ENCODE measurements around the gene UNC79. TPM values are rescaled to one million over a fixed set of nuclear protein-coding genes. Genes with fewer than 3 reads are reported as not detected.

UNC79 gene
- total and polyA plus RNA-seq, 10 of the 15 experiments (the other 5 are each of a cell fraction or from before 2014, with no cell fraction given): 0.04 to 0.29 (median 0.14) TPM

DNA sequence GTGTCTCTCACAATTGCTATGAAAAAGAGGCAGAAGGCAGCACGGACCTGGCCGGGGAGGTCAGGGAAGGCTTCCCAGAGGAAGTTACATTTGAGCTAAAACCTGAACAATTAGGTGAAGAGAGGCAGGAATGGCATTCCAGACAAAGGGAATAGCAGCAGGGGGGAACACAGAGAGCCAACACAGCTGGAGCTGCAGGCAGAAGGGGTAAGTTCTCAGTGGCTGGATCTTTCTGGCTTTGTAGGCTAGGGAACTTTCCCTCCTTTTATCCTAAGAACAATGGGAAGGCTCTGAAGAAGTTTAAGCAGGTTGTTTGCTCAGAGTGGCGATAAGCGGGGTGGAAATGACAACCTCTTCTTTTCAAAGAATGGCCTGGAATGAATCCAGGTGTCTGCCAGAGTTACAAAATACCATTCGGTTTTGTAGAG lies 257.5 kb downstream of the UNC79 start:
- BruUV-seq (replicated peaks): no TSS peak
- SMC1A ChIA-PET (ENCODE audit: uncharacterized antibody, unreplicated experiment): no interaction called here
- no peak for ATAC-seq
- no peak overlapping the region for H3K9ac ChIP-seq (ENCODE audit: control insufficient read depth, insufficient read depth, low read length)
- H3K4me1 ChIP-seq (ENCODE audit: control insufficient read depth, insufficient read depth, low read length): no peaks in the 10 kb centered on the region
- no peaks in the 10 kb centered on the region for H3K79me2 ChIP-seq (ENCODE audit: control insufficient read depth, insufficient read depth, low read length)
- POLR2A ChIA-PET: no interaction called here
- CTCF ChIA-PET: interaction anchor here (1.1 kb wide), 2 partner anchors 201 to 448 kb away, joined by 3 to 4 read pairs; no protein-coding TSS in a partner anchor
- H3K27ac ChIP-seq (ENCODE audit: control insufficient read depth, insufficient read depth): no peak overlapping the region
- H3K27me3 ChIP-seq (replicated peaks in 1 of 2; ENCODE audit: control insufficient read depth in 2 of 2, insufficient read depth in 2 of 2, low read length in 1 of 2): no peaks in the 10 kb centered on the region; a peak in 1 of 4 replicates
- H3K4me2 ChIP-seq (ENCODE audit: control insufficient read depth, insufficient read depth): no peak overlapping the region
- H2AFZ ChIP-seq (ENCODE audit: control insufficient read depth, low read depth, low read length): no peak overlapping the region
- WGBS (ENCODE audit: insufficient coverage, insufficient replicate concordance, low lambda C conversion rate, missing lambda C conversion rate): 9% methylated on average over 5 of the region's 5 CpGs
- no peaks in the 10 kb centered on the region for H4K20me1 ChIP-seq (ENCODE audit: control insufficient read depth, insufficient read depth)
- no peak for TF ChIP-seq NR2F1 (conservative IDR thresholded peaks at IDR 0.05)
- TF ChIP-seq BMI1 (IDR thresholded peaks at IDR 0.05; ENCODE audit: borderline replicate concordance): no peak
- no peak for TF ChIP-seq YBX1 (IDR thresholded peaks at IDR 0.05)
- no peak for TF ChIP-seq POLR2A (IDR thresholded peaks at IDR 0.05; ENCODE audit: low read depth, low read length)
- no peak for TF ChIP-seq CBX5 (IDR thresholded peaks at IDR 0.05; ENCODE audit: low read depth)
- no peak for TF ChIP-seq HDAC2 (IDR thresholded peaks at IDR 0.05)
- no peak for TF ChIP-seq EGR1 (IDR thresholded peaks at IDR 0.05; ENCODE audit: borderline replicate concordance in 1 of 2, low read depth in 2 of 2, low read length in 2 of 2)
- TF ChIP-seq, protein P1, sequence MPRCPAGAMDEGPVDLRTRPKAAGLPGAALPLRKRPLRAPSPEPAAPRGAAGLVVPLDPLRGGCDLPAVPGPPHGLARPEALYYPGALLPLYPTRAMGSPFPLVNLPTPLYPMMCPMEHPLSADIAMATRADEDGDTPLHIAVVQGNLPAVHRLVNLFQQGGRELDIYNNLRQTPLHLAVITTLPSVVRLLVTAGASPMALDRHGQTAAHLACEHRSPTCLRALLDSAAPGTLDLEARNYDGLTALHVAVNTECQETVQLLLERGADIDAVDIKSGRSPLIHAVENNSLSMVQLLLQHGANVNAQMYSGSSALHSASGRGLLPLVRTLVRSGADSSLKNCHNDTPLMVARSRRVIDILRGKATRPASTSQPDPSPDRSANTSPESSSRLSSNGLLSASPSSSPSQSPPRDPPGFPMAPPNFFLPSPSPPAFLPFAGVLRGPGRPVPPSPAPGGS (IDR thresholded peaks at IDR 0.05; ENCODE audit: borderline replicate concordance, insufficient read depth, low read depth, low read length, poor library complexity, severe bottlenecking): no peak
- no peak for TF ChIP-seq POU2F2 (IDR thresholded peaks at IDR 0.05; ENCODE audit: borderline replicate concordance, low read depth, low read length)
- TF ChIP-seq NRF1 (conservative IDR thresholded peaks at IDR 0.05; ENCODE audit: low read depth, low read length): no peak
- H3K4me3 ChIP-seq: no peak overlapping the region
- FAIRE-seq: no peak
- H3K36me3 ChIP-seq (ENCODE audit: control insufficient read depth in 2 of 2, insufficient read depth in 2 of 2, low read length in 1 of 2): no peaks in the 10 kb centered on the region
- no peaks in the 10 kb centered on the region for H3K9me3 ChIP-seq (replicated peaks; ENCODE audit: control insufficient read depth, insufficient read depth, low read length)
- RAD21 ChIA-PET (ENCODE audit: unreplicated experiment): no interaction called here
- intact Hi-C loops (cut with micrococcal nuclease; ENCODE audit: unreplicated experiment): no loop called here
- no peak for DNase-seq (ENCODE audit: low read depth, low spot score)
- in situ Hi-C loops (cut with MboI): no loop called here
